Upper lobe of right lung (tissue), 1 donor: ENCODE results near the gene PLD4. TPM values are rescaled to one million over a fixed set of nuclear protein-coding genes. Genes with fewer than 3 reads are reported as not detected.

Experiments
- ATAC-seq: fragments of 200-7000 bp; cut with Tn5 transposase; one replicate; pipeline ENCODE4 v1.9.1; 2020; ENCODE audit warnings: mild to moderate bottlenecking, moderate library complexity
- DNase-seq: peaks from one replicate; pipeline ENCODE4 v3.0.0-alpha.2; 2020
- H3K27ac ChIP-seq: fragments of 200-600 bp; one replicate; pipeline ENCODE4 v1.8.0; 2022
- H3K27me3 ChIP-seq: fragments of 200-600 bp; one replicate; pipeline ENCODE4 v1.8.0; 2022; ENCODE audit warnings: mild to moderate bottlenecking
- H3K36me3 ChIP-seq: fragments of 200-600 bp; one replicate; pipeline ENCODE4 v1.8.0; 2022
- H3K4me1 ChIP-seq: fragments of 200-600 bp; one replicate; pipeline ENCODE4 v1.8.0; 2022
- H3K4me3 ChIP-seq: fragments of 200-600 bp; one replicate; pipeline ENCODE4 v1.8.0; 2022; ENCODE audit warnings: mild to moderate bottlenecking
- H3K9me3 ChIP-seq: fragments of 200-600 bp; one replicate; pipeline ENCODE4 v1.8.0; 2022
- CTCF ChIP-seq: fragments of 200-600 bp; IDR thresholded peaks from one replicate; pipeline ENCODE4 v1.8.0; 2022; ENCODE audit warnings: antibody characterized with exemption
- intact Hi-C: fragments of 100-400 bp; cut with DNase I; formaldehyde crosslinking; loops from one replicate; pipeline ENCODE4 v1.11.0; 2022
- total RNA-seq: library from RNA; stranded (reverse); fragmentation: NEBNext Ultra II Directional; extraction: Animal tissue kit (Norgen Biotek cat#: 25700); gene quantifications from one replicate; pipeline ENCODE4 v1.2.1, GENCODE V29; 2021
- donor health status: DM: no; HTN: yes; CAD: no; lungs with severe emphysema.

Gene PLD4
- total RNA-seq, 1 donor from 2014 or later, result 3.1 TPM

GRCh38 chr14:104935955-104936354, 11.3 kb downstream of the PLD4 start:
- no peak overlapping the region for H3K27ac ChIP-seq
- no peaks in the 10 kb centered on the region for H3K4me1 ChIP-seq
- no peaks in the 10 kb centered on the region for H3K27me3 ChIP-seq
- H3K4me3 ChIP-seq, result no peak overlapping the region
- H3K36me3 ChIP-seq, result no peaks in the 10 kb centered on the region
- ATAC-seq (no peak), DNase-seq (peak; percentile 38)
- intact Hi-C loops, result no loop called here
- no peaks in the 10 kb centered on the region for H3K9me3 ChIP-seq
- no peak for TF ChIP-seq CTCF

GRCh38 chr14:104936361-104937155, 11.9 kb downstream of the PLD4 start:
- DNase-seq (peak; percentile 57), ATAC-seq (no peak)
- no peaks in the 10 kb centered on the region for H3K9me3 ChIP-seq
- intact Hi-C loops, result no loop called here
- no peaks in the 10 kb centered on the region for H3K4me1 ChIP-seq
- TF ChIP-seq CTCF, result no peak
- H3K36me3 ChIP-seq, result no peaks in the 10 kb centered on the region
- H3K27ac ChIP-seq, result no peak overlapping the region
- H3K27me3 ChIP-seq, result no peaks in the 10 kb centered on the region
- no peak overlapping the region for H3K4me3 ChIP-seq

- H3K27me3 ChIP-seq, result no peaks in the 10 kb centered on the region
- H3K27ac ChIP-seq, result no peak overlapping the region
- H3K9me3 ChIP-seq, result no peaks in the 10 kb centered on the region
- TF ChIP-seq CTCF, result no peak
- DNase-seq, result no peak
- no peak overlapping the region for H3K4me3 ChIP-seq
- H3K4me1 ChIP-seq, result no peaks in the 10 kb centered on the region
- intact Hi-C loops, result no loop called here
- no peaks in the 10 kb centered on the region for H3K36me3 ChIP-seq
- no peak for ATAC-seq
These were observed 12.5 kb downstream of the PLD4 start for GRCh38 chr14:104937161-104937560.

DNA sequence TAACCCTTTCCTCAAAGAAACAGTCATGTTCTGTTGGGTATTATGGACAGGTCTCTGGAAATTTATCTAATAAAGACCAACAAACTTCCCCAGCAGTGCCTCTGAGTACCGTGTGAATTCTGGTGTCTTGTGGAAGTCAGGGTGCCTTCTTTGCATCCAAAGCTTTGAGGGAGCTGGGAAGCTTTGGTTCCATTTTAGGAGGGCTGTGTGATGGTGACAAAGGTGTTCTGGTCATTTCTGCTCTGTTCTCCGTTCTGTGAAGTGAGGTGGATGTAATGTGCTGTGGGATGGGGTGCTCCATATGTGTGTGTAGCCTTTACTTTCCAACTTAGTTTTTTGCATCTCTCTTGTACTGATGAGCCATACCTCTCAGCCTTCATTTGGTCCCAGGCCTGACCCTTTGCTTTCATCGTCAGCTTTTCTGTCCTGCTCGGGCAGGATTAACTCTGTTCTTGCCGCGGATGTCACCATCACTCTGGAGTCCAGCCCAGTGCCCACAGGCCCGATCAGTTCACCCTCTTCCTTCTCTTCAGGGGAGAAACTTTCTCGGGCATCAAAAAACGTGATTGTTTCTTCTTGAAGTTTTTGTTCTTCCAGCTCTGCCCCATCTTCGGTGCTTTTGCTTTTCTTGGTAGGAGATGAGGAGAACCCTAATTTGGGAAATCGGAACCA, 13.2 kb downstream of the PLD4 start:
- DNase-seq, result no peak
- H3K4me1 ChIP-seq, result no peaks in the 10 kb centered on the region
- no peak overlapping the region for H3K27ac ChIP-seq
- intact Hi-C loops, result no loop called here
- H3K4me3 ChIP-seq, result no peak overlapping the region
- TF ChIP-seq CTCF, result no peak
- H3K36me3 ChIP-seq, result no peaks in the 10 kb centered on the region
- no peaks in the 10 kb centered on the region for H3K9me3 ChIP-seq
- H3K27me3 ChIP-seq, result no peaks in the 10 kb centered on the region
- ATAC-seq, result no peak

GRCh38 chr14:104938436-104938835, 13.8 kb downstream of the PLD4 start:
- no peak for TF ChIP-seq CTCF
- Histone ChIP-seq H3K36me3 (no peaks in the 10 kb centered on the region), H3K9me3 (no peaks in the 10 kb centered on the region), H3K27me3 (no peaks in the 10 kb centered on the region), H3K4me1 (no peaks in the 10 kb centered on the region), H3K4me3 (no peak overlapping the region), H3K27ac (no peak overlapping the region)
- intact Hi-C loops, result no loop called here
- ATAC-seq (no peak), DNase-seq (no peak)
